Right atrium auricular region (tissue), 2 donors: Measurements from ENCODE around the gene ZNF276. TPM values are rescaled to one million over a fixed set of nuclear protein-coding genes. Genes with fewer than 3 reads are reported as not detected.

Experiments used
- DNase-seq: peaks from one replicate; pipeline ENCODE4 v3.0.0-alpha.2; 2019; ENCODE audit warnings: low spot score
- H3K27ac ChIP-seq, 2 donors: fragments of 200-600 bp; sonication (generic); 1 replicate in 1 of 2; 2 replicates in 1 of 2; pipeline ENCODE4 v1.5.1; 2016 to 2019
- H3K27me3 ChIP-seq, 2 donors: fragments of 200-600 bp; sonication (generic); one replicate each; pipeline versions ENCODE4 v1.5.1 to v1.6.0; 2017 to 2019
- H3K36me3 ChIP-seq: fragments of 200-600 bp; sonication (generic); one replicate; pipeline ENCODE4 v1.5.1; 2016
- H3K4me1 ChIP-seq, 2 donors: fragments of 200-600 bp; sonication (generic); one replicate each; pipeline versions ENCODE4 v1.5.1 to v1.6.0; 2017 to 2019
- H3K4me3 ChIP-seq, 2 donors: fragments of 200-600 bp; sonication (generic); 1 replicate in 1 of 2; 2 replicates in 1 of 2; pipeline ENCODE4 v1.5.1; 2017 to 2019; ENCODE audit warnings: mild to moderate bottlenecking in 1 of 2, moderate library complexity in 1 of 2
- H3K9me3 ChIP-seq, 2 donors: fragments of 200-600 bp; sonication (generic); one replicate each; pipeline ENCODE4 v1.5.1; 2019
- CTCF ChIP-seq, 2 donors: fragments of 200-600 bp; sonication (generic); IDR thresholded peaks; one replicate each; pipeline ENCODE4 v1.5.1; 2019; ENCODE audit warnings: antibody characterized with exemption in 2 of 2
- total RNA-seq, 2 donors: library from RNA; depleted of rRNA; stranded (reverse); fragments of >200 nt; gene quantifications; one replicate each; pipeline ENCODE4 v1.1.0, GENCODE V29; 2016

ZNF276 gene
- total RNA-seq, 2 donors from 2014 or later, result 10.0 to 11.1 TPM

- H3K36me3 ChIP-seq, result peaks cover 54% of the 10 kb centered on the region
Observed at GRCh38 chr16:89723279-89724250, 2.2 kb downstream of the ZNF276 start.

GRCh38 chr16:89727406-89728120 lies 6.2 kb downstream of the ZNF276 start:
- Histone ChIP-seq H3K4me3 (no peak overlapping the region), H3K4me1 (peaks cover 0 to 22% of the 10 kb centered on the region in 2 donors), H3K27ac (no peak overlapping the region), H3K36me3 (peaks cover 92% of the 10 kb centered on the region), H3K9me3 (no peaks in the 10 kb centered on the region), H3K27me3 (no peaks in the 10 kb centered on the region)
- TF ChIP-seq CTCF (IDR thresholded peaks at IDR 0.05), result no peak
- no peak for DNase-seq

More at GRCh38 chr16:89723279-89724250, 2.2 kb downstream of the ZNF276 start:
- DNase-seq, result no peak
- TF ChIP-seq CTCF (IDR thresholded peaks at IDR 0.05), result no peak
- Histone ChIP-seq H3K27ac (peak overlapping the region in 1 of 2 donors; percentile 97), H3K27me3 (no peaks in the 10 kb centered on the region), H3K4me3 (peak overlapping the region in 1 of 2 donors; percentile 82), H3K4me1 (peaks cover 0 to 38% of the 10 kb centered on the region in 2 donors), H3K9me3 (no peaks in the 10 kb centered on the region)

- Histone ChIP-seq H3K36me3 (peaks cover 93% of the 10 kb centered on the region), H3K27me3 (no peaks in the 10 kb centered on the region), H3K4me3 (no peak overlapping the region), H3K9me3 (no peaks in the 10 kb centered on the region), H3K4me1 (peaks cover 0 to 4% of the 10 kb centered on the region in 2 donors), H3K27ac (no peak overlapping the region)
- no peak for DNase-seq
- TF ChIP-seq CTCF (IDR thresholded peaks at IDR 0.05), result no peak
Observed at GRCh38 chr16:89729293-89729692, 8.0 kb downstream of the ZNF276 start.

GRCh38 chr16:89729863-89730593 lies 8.7 kb downstream of the ZNF276 start:
- DNase-seq, result no peak
- H3K9me3 ChIP-seq, result no peaks in the 10 kb centered on the region
- H3K27me3 ChIP-seq, result no peaks in the 10 kb centered on the region
- H3K36me3 ChIP-seq, result peaks cover 94% of the 10 kb centered on the region
- no peak for TF ChIP-seq CTCF (IDR thresholded peaks at IDR 0.05)
- no peak overlapping the region for H3K27ac ChIP-seq
- H3K4me1 ChIP-seq, result no peaks in the 10 kb centered on the region
- no peak overlapping the region for H3K4me3 ChIP-seq

- no peaks in the 10 kb centered on the region for H3K4me1 ChIP-seq
- no peak overlapping the region for H3K27ac ChIP-seq
- H3K9me3 ChIP-seq, result no peaks in the 10 kb centered on the region
- no peak for DNase-seq
- TF ChIP-seq CTCF (IDR thresholded peaks at IDR 0.05), result no peak
- peaks cover 94% of the 10 kb centered on the region for H3K36me3 ChIP-seq
- no peak overlapping the region for H3K4me3 ChIP-seq
- H3K27me3 ChIP-seq, result no peaks in the 10 kb centered on the region
Observed at GRCh38 chr16:89730610-89731234, 9.4 kb downstream of the ZNF276 start.
